CD14-positive monocyte (primary cell): ENCODE data around the gene PPP1R3A. TPM values are rescaled to one million over a fixed set of nuclear protein-coding genes. Genes with fewer than 3 reads are reported as not detected.
A peak's percentile ranks its signal among the peaks of the same experiment; 100 is the strongest.

Experiments
- DNase-seq, 3 donors: peaks; one replicate each; pipeline ENCODE4 v3.0.0-alpha.2; 2011 to 2022
- H2AFZ ChIP-seq: 2 replicates; pipeline ENCODE4 v1.6.0; 2012; ENCODE audit warnings: mild to moderate bottlenecking, low read depth, low read length, inconsistent platforms; ENCODE audit not compliant: insufficient read depth, poor library complexity, severe bottlenecking
- H3K27ac ChIP-seq, 2 donors: 1 replicate in 1 of 2; 2 replicates in 1 of 2; pipeline ENCODE4 v1.5.1; 2012 to 2013; ENCODE audit warnings: low read length in 2 of 2, control low read depth in 1 of 2, inconsistent platforms in 1 of 2, low read depth in 1 of 2, mild to moderate bottlenecking in 1 of 2
- H3K27me3 ChIP-seq, 2 donors: one replicate each; pipeline versions ENCODE4 v1.6.0 to v1.6.1; 2011 to 2013; ENCODE audit warnings: low read length in 2 of 2; ENCODE audit not compliant: control insufficient read depth in 2 of 2, insufficient read depth in 2 of 2
- H3K36me3 ChIP-seq, 2 donors: replicated peaks in 1 of 2; 1 replicate in 1 of 2; 2 replicates in 1 of 2; pipeline versions ENCODE4 v1.5.1 to v1.6.1; 2012 to 2013; ENCODE audit warnings: low read length in 2 of 2, control low read depth in 1 of 2, inconsistent platforms in 1 of 2, mild to moderate bottlenecking in 1 of 2; ENCODE audit not compliant: insufficient read depth in 2 of 2, control insufficient read depth in 1 of 2
- H3K4me1 ChIP-seq, 2 donors: 1 replicate in 1 of 2; 2 replicates in 1 of 2; pipeline versions ENCODE4 v1.5.1 to v1.6.1; 2012 to 2013; ENCODE audit warnings: low read length in 2 of 2, control low read depth in 1 of 2, inconsistent platforms in 1 of 2, mild to moderate bottlenecking in 1 of 2, moderate library complexity in 1 of 2; ENCODE audit not compliant: insufficient read depth in 2 of 2, control insufficient read depth in 1 of 2
- H3K4me2 ChIP-seq: replicated peaks from 2 replicates; pipeline ENCODE3; 2012; ENCODE audit warnings: low read length, moderate library complexity, mild to moderate bottlenecking; ENCODE audit not compliant: poor library complexity, severe bottlenecking; ENCODE audit errors: extremely low read depth
- H3K4me3 ChIP-seq, 3 experiments: fragments of 200-600 bp in 1 of 3; sonication (generic) in 1 of 3; replicated peaks in 1 of 3; 1 replicate in 2 of 3; 2 replicates in 1 of 3; pipeline ENCODE4 v1.5.1; 2011 to 2013; ENCODE audit warnings: low read length in 3 of 3, mild to moderate bottlenecking in 3 of 3, control low read depth in 2 of 3, low read depth in 2 of 3, inconsistent platforms in 1 of 3, moderate library complexity in 1 of 3
- H3K79me2 ChIP-seq: 2 replicates; pipeline ENCODE4 v1.6.0; 2012; ENCODE audit warnings: mild to moderate bottlenecking, control low read depth, inconsistent platforms, low read length, moderate library complexity; ENCODE audit not compliant: insufficient read depth
- H3K9ac ChIP-seq: 2 replicates; pipeline ENCODE4 v1.6.0; 2017; ENCODE audit warnings: low read length, mild to moderate bottlenecking; ENCODE audit not compliant: insufficient read depth, poor library complexity, severe bottlenecking
- H3K9me3 ChIP-seq, 2 donors: replicated peaks in 1 of 2; 1 replicate in 1 of 2; 2 replicates in 1 of 2; pipeline versions ENCODE4 v1.5.1 to v1.6.1; 2012 to 2013; ENCODE audit warnings: low read length in 2 of 2, control low read depth in 1 of 2; ENCODE audit not compliant: control insufficient read depth in 1 of 2, insufficient read depth in 1 of 2
- H4K20me1 ChIP-seq: 2 replicates; pipeline ENCODE4 v1.6.0; 2012; ENCODE audit warnings: mild to moderate bottlenecking, low read length, control low read depth, moderate library complexity; ENCODE audit not compliant: insufficient read depth
- H3K27ac Mint-ChIP-seq, 7 donors: one replicate each; pipeline ENCODE4 v1.8.0; 2020; ENCODE audit warnings: mild to moderate bottlenecking in 7 of 7, mixed read lengths in 7 of 7, moderate library complexity in 6 of 7, inconsistent platforms in 2 of 7
- H3K27me3 Mint-ChIP-seq, 3 donors: one replicate each; pipeline ENCODE4 v1.8.0; 2021 to 2022; ENCODE audit warnings: low read depth in 3 of 3, mild to moderate bottlenecking in 3 of 3, mixed read lengths in 3 of 3, moderate library complexity in 3 of 3, inconsistent platforms in 1 of 3
- H3K36me3 Mint-ChIP-seq, 2 donors: one replicate each; pipeline ENCODE4 v1.8.0; 2020; ENCODE audit warnings: mixed read lengths in 2 of 2, inconsistent platforms in 1 of 2, mild to moderate bottlenecking in 1 of 2
- H3K4me1 Mint-ChIP-seq: one replicate; pipeline ENCODE4 v1.8.0; 2020; ENCODE audit warnings: mild to moderate bottlenecking, mixed read lengths
- H3K4me3 Mint-ChIP-seq, 2 donors: one replicate each; pipeline ENCODE4 v1.8.0; 2020; ENCODE audit warnings: mild to moderate bottlenecking in 2 of 2, mixed read lengths in 2 of 2, moderate library complexity in 1 of 2
- H3K9me3 Mint-ChIP-seq, 7 donors: one replicate each; pipeline ENCODE4 v1.8.0; 2020 to 2022; ENCODE audit warnings: mixed read lengths in 7 of 7, mild to moderate bottlenecking in 6 of 7, moderate library complexity in 6 of 7, inconsistent platforms in 2 of 7
- WGBS: methylation state at CpG from one replicate; pipeline ENCODE4 v1.1.5; 2013; ENCODE audit warnings: missing lambda C conversion rate; ENCODE audit not compliant: insufficient coverage; 5-methylcytosine and 5-hydroxymethylcytosine counted together
- intact Hi-C, 2 donors: fragments of 100-400 bp; cut with micrococcal nuclease; formaldehyde crosslinking; loops; one replicate each; pipeline versions ENCODE4 v1.15.0 to v1.15.1; 2023
- polyA plus RNA-seq, 3 donors: library from polyadenylated mRNA; depleted of rRNA in 1 of 3; unstranded in 2 of 3; stranded (reverse) in 1 of 3; fragments of 300-500 nt in 2 of 3; fragments of >200 nt in 1 of 3; fragmentation: Illumina TruSeq in 2 of 3; gene quantifications; 1 replicate in 2 of 3; 2 replicates in 1 of 3; pipeline ENCODE4 v1.2.3, GENCODE V29; 2012 to 2021
- TF ChIP-seq, protein P1 (sequence below): fragments of 200-600 bp; IDR thresholded peaks from one replicate; pipeline ENCODE4 v1.8.0; 2022; ENCODE audit warnings: antibody characterized with exemption, mild to moderate bottlenecking

PPP1R3A gene
- polyA plus RNA-seq, 3 donors, result not detected

DNA sequence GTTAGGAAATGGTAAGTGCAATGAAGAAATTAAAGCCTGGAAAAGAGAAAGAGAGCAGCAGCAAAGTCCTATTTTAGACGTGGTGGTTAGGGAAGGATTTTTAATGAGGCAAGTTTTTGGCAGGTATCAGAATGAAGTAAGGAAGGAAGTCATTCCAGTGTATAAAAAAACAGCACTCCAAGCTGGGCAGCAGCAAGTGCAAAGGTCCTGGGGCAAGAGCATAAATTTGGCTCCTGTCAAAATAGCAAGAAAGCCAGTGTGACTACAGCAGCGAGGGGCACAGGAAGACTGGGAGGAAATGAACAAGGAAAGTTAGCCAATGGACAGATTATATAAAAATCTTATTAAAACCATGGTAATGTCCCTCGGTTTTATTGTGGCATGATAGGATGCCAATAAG, 90.2 kb downstream of the PPP1R3A start:
- 17% methylated on average over 1 of the region's 3 CpGs for WGBS
- no peaks in the 10 kb centered on the region for H3K79me2 ChIP-seq
- H3K9ac ChIP-seq, result no peak overlapping the region
- DNase-seq, result no peak
- Mint-ChIP-seq H3K27me3 (peaks cover 0 to 2% (median 0%) of the 10 kb centered on the region in 3 donors), H3K36me3 (no peaks in the 10 kb centered on the region), H3K4me1 (no peaks in the 10 kb centered on the region), H3K4me3 (no peak overlapping the region), H3K9me3 (peaks cover 0 to 2% (median 0%) of the 10 kb centered on the region in 7 donors), H3K27ac (peak overlapping the region in 1 of 7 donors; percentile 11)
- TF ChIP-seq, protein P1, sequence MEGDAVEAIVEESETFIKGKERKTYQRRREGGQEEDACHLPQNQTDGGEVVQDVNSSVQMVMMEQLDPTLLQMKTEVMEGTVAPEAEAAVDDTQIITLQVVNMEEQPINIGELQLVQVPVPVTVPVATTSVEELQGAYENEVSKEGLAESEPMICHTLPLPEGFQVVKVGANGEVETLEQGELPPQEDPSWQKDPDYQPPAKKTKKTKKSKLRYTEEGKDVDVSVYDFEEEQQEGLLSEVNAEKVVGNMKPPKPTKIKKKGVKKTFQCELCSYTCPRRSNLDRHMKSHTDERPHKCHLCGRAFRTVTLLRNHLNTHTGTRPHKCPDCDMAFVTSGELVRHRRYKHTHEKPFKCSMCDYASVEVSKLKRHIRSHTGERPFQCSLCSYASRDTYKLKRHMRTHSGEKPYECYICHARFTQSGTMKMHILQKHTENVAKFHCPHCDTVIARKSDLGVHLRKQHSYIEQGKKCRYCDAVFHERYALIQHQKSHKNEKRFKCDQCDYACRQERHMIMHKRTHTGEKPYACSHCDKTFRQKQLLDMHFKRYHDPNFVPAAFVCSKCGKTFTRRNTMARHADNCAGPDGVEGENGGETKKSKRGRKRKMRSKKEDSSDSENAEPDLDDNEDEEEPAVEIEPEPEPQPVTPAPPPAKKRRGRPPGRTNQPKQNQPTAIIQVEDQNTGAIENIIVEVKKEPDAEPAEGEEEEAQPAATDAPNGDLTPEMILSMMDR, result no peak
- H3K27ac ChIP-seq, result no peak overlapping the region
- H3K9me3 ChIP-seq, result no peaks in the 10 kb centered on the region
- intact Hi-C loops, result no loop called here
- H2AFZ ChIP-seq, result no peak overlapping the region
- H3K4me2 ChIP-seq, result no peak overlapping the region
- H4K20me1 ChIP-seq, result no peaks in the 10 kb centered on the region
- H3K4me1 ChIP-seq, result no peaks in the 10 kb centered on the region
- H3K36me3 ChIP-seq, result no peaks in the 10 kb centered on the region
- H3K27me3 ChIP-seq, result no peaks in the 10 kb centered on the region
- H3K4me3 ChIP-seq, result no peak overlapping the region
